Activated naive CD4-positive, alpha-beta T cell treated with anti-CD3 and anti-CD28 coated beads, Interleukin-2, amount 50 U/mL, for 16 hours (primary cell): ENCODE results near the gene NCOA4.
"Not testable (repeated sequence)": the region's sequence is repeated elsewhere in the genome, so short reads cannot be mapped to it uniquely, and the experiment has no call there.

Experiments
- DNase-seq: peaks from one replicate; pipeline ENCODE4 v3.0.0-alpha.2; 2020

The NCOA4 gene

DNA sequence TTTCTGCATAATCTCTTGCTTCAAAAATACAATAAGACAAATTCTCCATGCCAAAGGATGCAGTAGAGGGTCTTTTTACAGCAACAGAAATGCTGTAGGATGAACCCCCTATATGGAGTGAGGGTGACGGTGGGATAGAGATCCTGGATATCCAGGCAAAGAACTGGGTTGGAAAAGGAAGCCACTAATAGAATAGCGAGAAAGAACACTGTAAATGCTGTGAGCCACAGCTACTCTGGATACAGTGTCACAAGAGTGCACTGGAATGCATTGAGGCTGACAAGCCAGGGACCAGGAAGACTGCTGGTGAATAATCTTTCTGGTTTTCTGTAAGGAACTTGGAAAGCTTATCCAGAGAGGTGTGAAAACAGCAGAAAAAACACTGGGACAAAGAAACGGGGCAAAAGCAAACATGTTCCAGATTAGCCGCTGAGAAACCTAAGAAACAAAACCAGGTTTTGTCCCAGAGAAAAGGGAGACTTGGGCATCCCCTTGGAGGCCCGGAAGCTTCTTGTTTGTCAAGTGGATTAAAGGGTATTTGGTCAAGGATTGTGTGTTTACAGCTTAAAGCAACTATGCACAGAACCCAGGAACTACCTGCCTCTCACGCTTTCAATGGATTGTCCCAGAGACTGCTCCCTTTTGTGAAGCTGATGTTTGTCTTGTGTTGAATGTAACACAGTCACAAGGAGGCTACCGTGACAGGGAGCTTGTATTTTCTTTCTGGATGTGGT lies 21.8 kb upstream of the NCOA4 start:
- DNase-seq = no peak

DNA sequence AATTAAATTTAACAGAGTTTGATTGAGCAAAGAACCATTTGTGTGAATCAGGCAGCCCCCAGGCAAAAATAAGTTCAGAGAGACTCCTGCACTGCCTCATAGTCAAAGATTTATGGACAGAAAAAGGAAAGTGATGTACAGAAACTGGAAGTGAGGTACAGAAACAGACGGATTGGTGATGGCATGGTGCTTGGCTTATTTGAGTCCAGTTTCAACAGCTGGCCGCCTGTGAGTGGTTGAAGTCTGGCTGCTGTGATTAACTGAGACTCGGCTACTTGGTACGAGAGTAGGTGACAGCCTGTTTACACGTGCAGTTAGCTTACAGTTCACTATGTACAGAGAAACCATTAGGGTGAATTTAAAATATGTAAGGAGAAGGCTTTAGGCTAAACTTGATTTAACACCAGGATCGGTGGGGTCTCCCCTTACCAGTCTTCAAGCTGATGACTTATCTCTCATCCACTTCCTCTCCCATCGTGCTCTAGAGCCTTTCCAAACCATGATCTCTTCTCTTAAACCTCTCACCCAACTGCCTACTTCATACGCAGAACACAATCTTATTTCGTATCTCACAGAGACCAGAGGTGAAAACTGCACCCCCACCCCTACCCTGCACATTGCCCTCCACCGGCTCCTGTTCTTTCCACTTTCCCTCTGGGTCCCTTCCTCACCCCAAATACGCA lies 20.7 kb upstream of the NCOA4 start:
- no peak for DNase-seq

DNA sequence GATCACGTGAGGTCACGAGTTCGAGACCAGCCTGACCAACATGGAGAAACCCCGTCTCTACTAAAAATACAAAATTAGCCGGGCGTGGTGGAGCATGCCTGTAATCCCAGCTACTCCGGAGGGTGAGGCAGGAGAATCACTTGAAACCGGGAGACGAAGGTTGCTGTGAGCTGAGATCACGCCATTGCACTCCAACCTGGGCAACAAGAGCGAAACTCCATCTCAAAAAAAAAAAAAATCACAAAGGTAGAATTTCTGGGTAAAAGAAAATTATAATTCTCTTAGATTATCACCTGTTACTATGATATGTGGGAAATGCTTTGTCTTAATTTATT lies 19.0 kb upstream of the NCOA4 start:
- not testable (repeated sequence) for DNase-seq

DNA sequence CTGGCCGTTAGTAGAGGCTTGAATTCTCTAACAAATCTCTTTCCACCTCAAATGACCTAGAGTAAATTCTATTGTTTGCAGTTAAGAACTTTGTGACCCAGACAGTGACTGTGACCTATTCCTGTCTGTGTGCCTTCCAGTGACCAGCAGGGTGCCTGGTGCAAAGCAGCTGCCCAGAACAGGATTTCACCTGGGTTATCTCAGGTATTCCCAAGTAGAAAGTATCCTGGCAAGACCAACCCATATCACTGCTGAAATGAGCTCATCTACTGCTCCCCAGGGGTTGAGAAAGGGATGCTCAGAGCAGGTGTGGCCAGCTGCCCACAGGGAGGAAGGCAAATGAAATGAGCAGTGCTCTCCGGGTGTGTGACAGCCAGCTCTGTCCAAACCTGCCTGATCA lies 17.7 kb upstream of the NCOA4 start:
- DNase-seq = no peak

DNA sequence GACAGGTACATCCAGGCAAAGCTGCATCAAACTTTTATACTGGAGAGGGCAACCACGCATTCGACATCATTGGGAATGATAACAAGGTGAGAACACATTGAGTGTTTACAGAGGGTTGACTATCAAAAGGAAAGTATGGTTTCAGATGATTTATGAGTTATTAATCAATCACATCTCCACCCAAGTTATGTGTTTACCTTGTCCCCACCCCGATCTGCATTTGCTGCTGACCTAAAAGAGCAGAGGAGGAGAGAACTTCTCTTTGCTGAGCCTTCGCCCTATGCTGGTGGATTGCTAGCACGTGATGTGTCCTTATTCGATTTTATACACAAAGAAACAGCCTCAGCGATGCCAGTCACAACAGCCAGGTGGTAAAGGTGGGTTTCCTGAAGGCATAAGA lies 15.8 kb upstream of the NCOA4 start, which contains the start of gene MSMB:
MSMB (minus strand) TSS at position 9 of the 400 bp plus-strand sequence. CDS start 32 bp downstream, outside the sequence.
- DNase-seq = no peak

DNA sequence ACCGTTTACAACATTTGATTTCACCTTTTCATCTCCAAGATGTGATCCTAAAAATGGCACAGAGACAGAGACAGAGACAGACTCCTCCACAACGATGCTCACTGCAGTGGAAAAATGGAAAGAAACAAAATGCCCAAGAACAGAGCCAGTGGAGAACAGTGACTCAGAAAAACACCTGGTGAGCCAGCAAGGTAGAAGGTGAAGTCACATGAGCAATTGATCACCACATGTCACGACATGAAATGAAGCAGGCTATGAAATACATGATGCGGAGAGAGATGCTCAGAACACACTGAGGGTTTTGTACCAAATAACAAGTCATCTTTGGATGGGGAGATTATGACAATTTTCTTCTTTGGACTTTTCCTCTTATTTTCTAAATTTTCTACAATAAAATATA lies 12.1 kb upstream of the NCOA4 start:
- DNase-seq = no peak

DNA sequence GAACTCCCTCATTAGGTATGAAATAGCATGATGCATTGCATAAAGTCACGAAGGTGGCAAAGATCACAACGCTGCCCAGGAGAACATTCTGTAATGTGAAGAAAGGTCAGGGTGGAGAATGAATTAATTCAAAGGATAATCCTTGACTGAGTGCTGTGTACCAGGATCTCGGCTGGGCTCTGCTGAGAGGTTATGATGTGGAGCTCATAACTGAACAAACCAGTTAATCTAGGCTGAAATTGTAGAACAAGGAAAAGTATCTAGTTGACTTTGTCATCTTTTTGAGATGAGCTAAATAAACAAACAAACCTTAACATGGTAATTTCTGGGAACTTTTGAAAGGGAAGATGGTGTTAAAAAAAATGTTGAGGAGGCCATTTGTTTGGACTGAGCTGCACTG lies 9.6 kb upstream of the NCOA4 start:
- no peak for DNase-seq

DNA sequence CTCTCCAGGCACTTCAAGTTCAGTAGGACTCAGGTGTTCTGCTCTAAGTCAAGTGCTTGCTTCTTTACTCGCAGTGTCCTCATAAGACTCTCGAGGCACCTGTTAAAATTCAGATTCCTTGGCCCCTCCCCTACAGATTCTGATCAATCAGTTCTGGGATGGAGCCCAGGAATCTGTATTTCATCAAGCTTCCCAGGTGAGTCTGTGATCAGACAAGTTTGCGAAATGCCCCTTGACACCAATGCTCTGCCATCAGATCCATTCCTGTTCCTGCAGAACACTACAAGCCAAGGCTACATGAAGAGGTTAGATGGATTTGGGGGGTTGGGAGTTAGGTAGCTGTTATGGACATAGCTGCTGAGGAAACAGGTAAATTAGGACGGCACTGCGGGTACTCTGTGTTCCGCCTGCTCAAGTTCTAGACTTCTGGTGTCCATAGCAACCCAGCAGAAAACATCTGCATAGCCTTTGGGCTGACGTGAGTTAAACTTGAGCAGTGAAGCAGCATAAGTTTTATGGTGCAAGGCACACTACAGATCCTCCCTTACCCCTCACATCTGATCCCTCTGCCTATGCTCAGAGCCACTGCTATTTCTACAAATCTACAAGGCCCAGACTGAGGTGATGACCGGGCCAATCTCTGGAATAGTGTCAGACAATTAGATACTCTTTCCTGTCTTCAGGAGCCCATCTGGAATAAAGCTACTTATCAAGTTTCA lies 6.8 kb upstream of the NCOA4 start:
- no peak for DNase-seq

DNA sequence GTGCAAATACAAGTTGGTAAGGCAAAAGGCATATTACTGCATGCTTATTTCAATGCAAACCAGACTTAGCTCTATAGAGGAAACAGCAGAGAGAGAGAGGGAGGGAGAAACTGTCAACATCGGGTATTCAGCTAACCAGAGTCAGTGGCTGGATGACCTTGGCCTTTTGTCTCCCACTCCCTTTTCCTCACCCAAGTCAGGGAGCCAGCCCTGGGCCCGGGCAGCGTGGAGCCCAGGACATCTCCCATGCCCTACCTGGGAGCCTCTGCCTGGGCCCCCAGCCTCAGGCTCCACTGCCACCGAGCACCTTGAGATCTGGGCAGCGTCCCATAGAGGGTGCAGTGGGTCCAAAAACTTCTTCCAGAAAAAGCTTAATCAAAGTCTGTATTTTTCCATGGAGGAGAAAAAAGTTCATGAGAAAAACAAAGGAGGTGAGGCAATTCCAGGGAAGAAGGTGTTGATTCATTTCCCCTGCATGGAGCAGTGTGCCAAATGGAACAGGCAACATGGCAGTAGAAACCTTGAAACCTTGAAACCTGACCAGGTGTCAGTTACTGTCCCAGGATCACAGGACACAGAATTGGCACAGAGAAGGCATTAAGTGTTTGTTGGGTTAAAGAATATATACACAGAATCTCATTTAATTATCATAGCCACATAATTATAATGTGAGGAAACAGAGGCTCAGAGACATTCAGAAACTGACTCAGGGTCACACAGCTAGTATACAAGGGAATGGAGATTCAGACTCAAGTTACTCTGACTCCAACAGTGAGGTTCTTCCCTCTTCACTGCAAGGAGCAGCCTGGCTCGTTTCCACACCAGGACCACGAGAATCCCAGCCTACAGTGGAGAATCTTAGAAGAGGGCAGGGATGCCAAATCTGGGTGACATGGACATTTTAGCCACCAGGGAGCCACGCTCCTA lies 5.8 kb upstream of the NCOA4 start:
- DNase-seq = no peak

DNA sequence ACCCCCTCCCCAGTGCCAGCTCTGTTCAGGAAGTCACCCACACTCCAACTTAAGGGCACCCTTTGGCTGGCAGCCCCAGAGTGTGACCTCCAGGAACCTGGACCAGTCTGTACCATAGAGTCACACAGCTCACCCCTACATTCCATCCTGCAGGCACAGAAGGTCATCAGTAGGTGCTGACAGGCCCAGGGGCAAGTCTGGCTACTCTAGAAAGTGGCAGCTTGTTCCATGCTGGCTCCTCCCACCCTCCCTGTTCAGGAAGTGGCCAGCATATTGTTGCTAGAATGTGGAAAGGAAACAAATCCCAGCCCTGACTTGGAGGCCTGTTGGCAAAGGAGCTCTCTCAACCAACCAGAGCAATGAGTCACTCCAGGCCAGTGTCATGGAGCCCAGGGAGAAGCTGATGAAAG lies 3.2 kb upstream of the NCOA4 start:
- no peak for DNase-seq

DNA sequence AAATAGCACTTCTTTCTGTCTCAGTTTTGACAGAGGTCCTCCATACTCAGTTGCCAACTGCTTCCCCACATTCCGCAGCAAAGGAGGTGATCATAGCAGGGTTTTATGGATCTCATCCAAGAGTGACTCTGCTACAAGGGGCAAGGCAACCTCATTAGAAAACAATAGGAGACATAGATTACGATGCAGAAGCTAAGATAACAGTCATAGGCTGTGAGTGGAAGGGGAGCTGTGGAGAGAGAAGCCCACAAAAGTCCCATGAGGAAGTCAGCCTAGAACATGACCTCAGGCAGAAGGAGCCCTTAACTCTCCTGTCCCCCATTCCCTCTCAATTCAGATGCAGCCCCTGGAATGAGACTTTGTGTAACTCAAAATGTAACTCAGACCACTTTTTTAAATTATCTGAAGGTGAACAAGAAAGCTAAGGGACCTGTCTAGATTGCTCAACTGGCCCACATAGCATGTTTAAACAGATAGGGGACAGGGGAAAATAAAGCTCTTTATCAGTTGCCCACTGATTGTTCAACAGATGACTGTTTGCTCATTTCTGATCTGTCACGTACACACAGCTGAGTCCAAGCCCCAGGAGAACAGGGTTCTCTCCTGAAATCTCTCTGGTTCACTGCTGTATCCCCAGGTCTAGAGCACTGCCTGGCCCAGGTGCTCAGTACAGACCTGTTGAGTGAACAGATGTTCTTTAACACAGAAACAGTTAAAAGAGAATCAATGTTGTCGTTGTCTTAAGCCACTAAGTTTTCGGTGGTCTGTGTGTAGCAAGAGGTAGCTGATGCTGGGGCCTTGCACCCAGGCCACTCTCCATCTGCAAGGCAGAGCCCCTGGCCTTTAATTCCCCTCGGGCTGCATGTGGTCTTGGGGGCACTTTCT lies 1.5 kb upstream of the NCOA4 start:
- no peak for DNase-seq

DNA sequence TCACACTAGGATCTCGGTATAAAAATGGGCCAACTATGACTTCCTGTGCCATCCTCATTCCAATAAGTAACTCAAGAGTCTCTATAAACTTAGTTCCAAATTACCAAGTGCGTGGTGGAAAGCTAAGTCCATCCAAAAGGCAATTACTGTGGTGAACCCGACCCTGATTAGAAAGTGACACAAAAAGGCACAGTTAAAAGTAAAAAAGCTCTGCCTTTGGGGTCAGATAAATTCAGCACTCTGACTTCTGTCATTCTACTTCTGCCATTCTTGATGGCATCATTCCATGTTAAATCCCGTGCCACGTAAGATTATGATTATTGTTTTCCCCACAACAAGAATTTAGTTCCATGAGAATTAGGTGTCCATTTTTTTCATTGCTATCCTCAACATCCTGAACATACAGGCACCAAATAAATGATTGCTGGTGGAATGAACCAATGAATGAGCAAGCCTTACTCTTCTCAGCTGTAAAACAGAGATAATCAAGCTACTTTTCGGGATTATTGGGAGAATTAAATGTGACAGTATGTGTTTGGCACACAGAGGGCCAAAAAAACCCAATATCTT lies 877 bp downstream of the NCOA4 start:
- DNase-seq = no peak

DNA sequence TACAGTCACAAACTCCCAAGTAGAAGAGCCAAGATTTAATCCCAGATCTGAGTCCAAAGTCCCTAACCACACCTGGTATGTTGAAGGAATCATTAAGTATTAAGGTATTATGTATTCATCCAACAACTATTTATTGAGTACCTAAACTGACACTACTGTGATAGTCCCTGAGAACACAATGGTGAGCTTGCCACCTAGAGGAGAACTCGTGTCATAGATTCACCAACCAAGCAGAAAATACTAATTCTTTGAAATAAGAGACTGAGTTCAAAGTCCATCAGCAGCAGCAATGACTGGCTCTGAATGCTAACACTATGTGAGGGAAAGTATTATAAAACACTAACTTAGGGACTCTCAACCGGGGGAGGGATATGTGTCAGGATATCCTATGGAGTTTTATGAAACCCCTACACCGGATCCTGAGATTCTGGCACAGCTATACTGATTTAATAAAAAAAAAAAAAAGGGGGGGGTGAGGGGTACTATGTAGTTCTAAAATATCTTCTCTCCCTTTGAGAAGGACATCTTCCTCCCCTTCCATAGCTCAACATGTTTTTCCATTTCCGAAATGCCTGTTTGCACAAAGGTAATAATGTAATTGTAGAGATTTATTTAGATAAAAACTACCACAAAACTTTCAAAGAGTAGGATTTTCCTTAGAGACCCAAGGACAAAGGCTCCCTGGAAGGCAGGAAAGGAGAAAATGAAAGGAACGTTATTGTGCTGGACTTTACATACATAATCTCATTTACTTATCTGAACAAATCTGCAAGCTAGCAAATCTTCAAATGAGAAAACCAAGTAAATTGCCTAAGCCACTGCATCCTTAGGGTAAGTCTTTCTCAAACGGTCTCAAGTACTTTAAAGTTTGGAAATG lies 1.6 kb downstream of the NCOA4 start:
- peak; percentile 18 for DNase-seq

DNA sequence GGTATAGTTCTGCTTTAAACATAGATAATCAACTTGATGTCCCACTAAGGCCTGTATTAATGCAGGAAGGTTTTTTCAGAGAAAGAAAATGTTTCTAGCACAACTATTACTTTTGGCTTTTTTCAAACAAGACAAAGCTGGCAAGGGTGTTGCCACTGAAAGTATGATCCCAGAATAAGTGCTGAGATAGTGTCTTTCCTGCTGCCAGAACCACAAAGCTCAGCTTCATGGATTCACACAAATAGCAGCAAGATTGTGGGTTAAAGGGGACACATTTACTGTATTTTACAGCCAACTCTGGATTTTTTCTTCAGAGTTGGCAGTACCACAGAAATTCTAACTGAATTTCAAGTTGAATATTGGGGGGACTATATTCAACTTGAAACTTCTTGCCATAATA lies 4.3 kb downstream of the NCOA4 start:
- no peak for DNase-seq

DNA sequence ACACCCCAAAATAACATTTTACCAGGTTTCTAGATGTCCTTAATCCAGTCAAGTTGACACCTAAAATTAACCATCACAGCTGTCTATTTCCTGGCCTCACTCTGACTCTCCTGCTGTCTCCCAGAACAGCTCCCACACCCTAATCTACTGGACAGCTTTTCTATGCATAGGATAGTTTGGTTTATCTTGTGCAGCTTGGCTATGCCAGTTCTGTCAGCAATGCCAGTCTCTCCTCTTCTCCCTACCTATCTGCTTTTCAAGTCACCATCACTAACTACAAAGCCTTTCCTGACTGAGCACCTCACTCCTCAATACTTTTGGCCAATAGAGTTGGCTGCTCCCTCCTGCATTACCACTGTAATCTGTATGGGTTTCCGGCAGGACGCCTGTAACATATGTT lies 5.0 kb downstream of the NCOA4 start:
- DNase-seq = no peak

DNA sequence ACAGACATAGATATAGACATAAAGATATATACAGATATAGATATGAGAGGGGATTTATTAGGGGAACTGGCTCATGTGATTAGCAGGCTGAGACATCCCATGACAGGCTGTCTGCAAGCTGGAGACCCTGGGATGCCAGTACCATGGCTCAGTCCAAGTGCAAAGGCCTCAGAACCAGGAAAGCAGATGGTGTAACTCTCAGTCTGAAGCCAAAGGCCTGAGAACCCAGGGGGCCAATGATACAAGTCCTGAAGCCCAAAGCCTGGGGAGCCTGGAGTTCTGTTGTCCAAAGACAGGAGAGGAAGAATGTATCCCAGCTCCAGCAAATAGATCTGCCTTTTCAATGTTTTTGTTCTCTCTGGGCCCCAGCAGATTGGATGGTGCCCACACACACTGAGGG lies 5.5 kb downstream of the NCOA4 start:
- DNase-seq = no peak

DNA sequence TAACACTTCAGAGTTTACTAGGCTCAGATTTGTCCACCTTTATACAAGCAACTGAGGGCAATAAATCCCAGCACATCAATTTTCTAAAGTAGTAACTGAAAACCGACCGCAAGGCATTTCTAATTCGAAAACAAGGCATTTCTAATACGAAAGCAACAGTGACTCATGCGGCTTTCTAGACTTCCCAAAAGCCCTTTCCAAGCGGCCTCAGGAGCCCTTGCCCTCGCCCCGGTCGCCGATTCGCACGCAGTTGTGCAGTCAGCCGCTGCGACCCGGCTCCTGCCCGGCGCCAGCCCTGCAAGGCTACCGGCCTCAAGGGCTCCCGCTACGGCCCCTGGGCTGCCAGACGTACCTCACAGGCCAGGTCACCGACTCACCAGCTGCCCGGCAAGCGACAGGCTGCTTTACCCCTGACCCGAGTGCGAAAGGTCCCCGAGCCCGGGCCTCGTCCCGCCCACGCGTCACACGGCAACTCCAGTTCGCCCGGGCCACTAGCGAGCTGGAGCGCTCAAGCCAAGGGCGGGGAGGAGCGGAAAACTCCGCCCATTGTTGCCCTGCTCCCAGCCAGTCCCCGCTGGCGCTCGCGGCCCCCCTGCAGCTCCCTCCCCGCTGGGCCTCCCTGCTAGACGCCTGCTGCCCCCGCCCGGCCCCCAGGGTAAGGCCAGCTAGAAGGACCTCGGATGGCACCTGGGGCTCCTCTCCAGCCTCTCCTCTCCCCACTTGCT lies 7.3 kb downstream of the NCOA4 start:
- DNase-seq = peak; percentile 69

DNA sequence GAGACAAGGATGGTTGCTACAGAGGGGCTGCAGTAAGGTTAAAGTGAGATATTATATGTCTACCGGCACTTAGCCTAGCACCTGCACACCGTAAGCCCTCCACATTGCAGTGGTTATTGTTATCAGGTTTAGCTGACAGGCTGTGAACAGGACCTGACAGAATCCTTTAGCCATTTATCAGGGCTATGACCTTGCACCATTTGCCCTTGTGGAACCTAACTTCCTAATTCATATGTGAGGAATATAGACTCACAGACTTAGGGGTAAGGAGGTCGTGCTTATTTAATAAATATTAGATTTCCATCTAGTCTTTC lies 10.1 kb downstream of the NCOA4 start:
- DNase-seq = no peak

DNA sequence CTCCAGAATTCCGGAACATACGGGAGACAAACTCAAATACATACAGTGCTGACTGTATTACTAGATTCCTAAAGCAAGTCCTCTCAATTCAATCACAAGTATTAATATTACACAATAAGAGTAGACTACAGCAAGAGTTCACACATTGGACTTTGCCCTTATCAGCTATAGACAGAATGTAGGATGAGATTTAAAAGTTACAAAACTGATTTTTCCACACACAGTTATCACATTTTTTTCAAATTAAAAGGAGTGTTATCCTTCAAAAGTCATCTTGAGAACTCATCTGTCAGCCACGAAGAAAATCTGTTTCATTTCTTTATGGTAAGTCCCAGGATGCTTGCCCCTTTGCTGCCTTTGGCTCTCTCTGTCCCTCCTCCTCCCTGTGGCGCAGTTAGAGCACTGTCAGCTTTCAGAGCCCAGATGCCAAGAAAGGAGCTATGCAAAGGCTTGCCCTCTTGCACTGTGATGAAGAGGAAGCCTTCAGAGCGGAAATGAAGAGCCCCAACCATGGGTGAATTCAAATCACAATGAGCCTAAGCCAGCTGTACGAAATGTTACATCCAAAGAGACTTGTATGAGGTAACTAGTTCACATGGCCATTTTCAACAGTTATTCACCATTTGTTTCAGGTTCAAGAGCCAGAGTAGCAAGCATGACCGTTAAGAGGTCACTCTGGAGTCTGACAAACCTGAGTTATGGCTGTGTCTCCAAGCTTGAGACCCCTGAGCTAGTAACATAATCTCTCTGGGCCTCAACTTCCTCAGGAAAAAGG lies 10.7 kb downstream of the NCOA4 start:
- DNase-seq = no peak
